ENCODE data around the gene UBE3B.

Gene UBE3B

GRCh38 chr12:109555431-109556315 lies 78.2 kb downstream of the UBE3B start:
- no peak for TF ChIP-seq CTCF (conservative IDR thresholded peaks at IDR 0.05; ENCODE audit: low read length)
- H3K4me3 ChIP-seq (ENCODE audit: low read length) = no peak overlapping the region
- no peak for DNase-seq (ENCODE audit: low read depth)

GRCh38 chr12:109557200-109557599 lies 79.8 kb downstream of the UBE3B start:
- DNase-seq (ENCODE audit: low read depth) = no peak
- H3K4me3 ChIP-seq (ENCODE audit: low read length) = no peak overlapping the region
- TF ChIP-seq CTCF (conservative IDR thresholded peaks at IDR 0.05; ENCODE audit: low read length) = no peak

- no peak for TF ChIP-seq CTCF (conservative IDR thresholded peaks at IDR 0.05; ENCODE audit: low read length)
- no peak overlapping the region for H3K4me3 ChIP-seq (ENCODE audit: low read length)
Measured at GRCh38 chr12:109557805-109558204, 80.4 kb downstream of the UBE3B start.

GRCh38 chr12:109558374-109559199 lies 81.2 kb downstream of the UBE3B start:
- TF ChIP-seq CTCF (conservative IDR thresholded peaks at IDR 0.05; ENCODE audit: low read length) = no peak
- DNase-seq (ENCODE audit: low read depth) = no peak
- no peak overlapping the region for H3K4me3 ChIP-seq (ENCODE audit: low read length)

More at GRCh38 chr12:109557805-109558204, 80.4 kb downstream of the UBE3B start:
- DNase-seq (ENCODE audit: low read depth) = no peak

GRCh38 chr12:109559200-109559505 lies 81.7 kb downstream of the UBE3B start:
- no peak for TF ChIP-seq CTCF (conservative IDR thresholded peaks at IDR 0.05; ENCODE audit: low read length)
- no peak overlapping the region for H3K4me3 ChIP-seq (ENCODE audit: low read length)
- no peak for DNase-seq (ENCODE audit: low read depth)

- no peak overlapping the region for H3K4me3 ChIP-seq (ENCODE audit: low read length)
- no peak for TF ChIP-seq CTCF (conservative IDR thresholded peaks at IDR 0.05; ENCODE audit: low read length)
- no peak for DNase-seq (ENCODE audit: low read depth)
Measured at GRCh38 chr12:109559601-109560000, 82.2 kb downstream of the UBE3B start.

Measured in AG10803 (cell line).